GM21381 (cell line): ENCODE results near the gene TAS2R4.
"Not testable (repeated sequence)": the region's sequence is repeated elsewhere in the genome, so short reads cannot be mapped to it uniquely, and the experiment has no call there.

Experiments used
- ATAC-seq: cut with Tn5 transposase; IDR thresholded peaks from one replicate; pipeline ENCODE4 v1.9.1; 2021; ENCODE audit warnings: mild to moderate bottlenecking, moderate library complexity; ENCODE audit not compliant: unreplicated experiment

Gene TAS2R4, protein sequence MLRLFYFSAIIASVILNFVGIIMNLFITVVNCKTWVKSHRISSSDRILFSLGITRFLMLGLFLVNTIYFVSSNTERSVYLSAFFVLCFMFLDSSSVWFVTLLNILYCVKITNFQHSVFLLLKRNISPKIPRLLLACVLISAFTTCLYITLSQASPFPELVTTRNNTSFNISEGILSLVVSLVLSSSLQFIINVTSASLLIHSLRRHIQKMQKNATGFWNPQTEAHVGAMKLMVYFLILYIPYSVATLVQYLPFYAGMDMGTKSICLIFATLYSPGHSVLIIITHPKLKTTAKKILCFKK

DNA sequence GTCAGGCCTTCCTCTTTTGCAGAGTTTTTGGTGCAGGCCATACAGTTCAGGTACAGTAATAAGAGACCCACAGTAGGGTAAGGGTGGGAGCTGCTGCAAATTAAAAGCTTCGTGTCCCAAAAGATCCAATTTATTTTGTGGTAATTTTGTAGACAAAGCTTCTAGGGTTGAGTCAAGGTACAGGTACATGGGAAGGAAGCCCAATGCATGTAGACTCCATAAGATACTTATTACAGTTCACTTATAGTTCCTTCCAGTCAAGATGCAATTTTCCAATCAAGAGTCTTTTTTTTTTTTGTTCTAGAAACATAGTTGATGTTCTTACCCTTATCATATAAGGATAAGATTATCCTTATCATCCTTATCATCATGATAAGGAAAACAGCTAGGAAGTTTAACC is at the start of gene TAS2R4:
Gene TAS2R4 (plus strand): TSS at position 301 of the 400 bp plus-strand sequence. CDS start 1,815 bp downstream, outside the sequence.
- no peak for ATAC-seq

DNA sequence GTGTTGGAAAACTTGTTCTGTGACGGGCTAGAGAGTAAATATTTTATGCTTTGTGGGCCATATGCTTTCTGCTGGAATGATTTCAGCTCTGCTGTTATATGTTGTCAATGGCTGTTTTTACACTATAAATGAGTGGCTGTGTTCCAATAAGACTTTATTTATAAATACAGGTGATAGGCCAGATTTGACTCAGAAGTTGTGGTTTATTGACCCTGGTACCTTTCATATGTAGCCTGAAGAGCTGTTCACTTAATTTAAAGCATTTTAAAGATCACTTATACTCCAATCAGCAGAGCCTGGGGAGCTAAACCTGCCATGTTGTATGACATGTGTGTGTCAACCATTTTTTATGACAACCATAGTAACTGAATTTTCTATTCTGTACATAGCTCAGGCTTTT is 47.5 kb upstream of the TAS2R4 start:
- no peak for ATAC-seq

DNA sequence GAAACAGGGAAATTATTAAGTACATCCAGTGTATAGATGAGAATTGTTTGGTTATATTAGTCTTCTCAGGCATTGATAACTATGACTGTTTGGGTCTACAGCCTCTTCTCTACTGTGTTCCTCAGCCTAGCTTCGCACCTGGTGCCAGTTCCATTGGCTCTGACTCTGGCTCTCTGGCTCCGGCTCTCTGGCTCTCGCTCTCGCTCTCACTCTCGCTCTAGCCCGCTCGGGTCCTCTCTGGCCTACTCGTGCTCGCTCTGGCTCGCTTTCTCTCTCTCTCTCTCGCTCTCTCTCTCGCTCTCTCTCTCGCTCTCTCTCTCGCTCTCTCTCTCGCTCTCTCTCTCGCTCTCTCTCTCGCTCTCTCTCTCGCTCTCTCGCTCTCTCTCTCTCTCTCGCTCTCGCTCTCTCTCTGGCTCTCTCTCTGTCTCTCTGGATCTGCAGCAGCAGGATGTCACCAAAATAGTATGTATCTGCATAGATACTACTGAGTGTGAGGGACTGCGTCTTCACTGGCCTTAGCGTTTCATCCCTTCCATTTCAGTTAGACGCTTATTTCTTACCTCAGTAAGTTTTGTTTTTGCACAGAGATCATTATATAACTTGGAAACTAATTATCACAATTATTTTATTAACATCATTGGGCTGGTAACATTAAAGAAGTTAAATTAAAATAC is 44.9 kb upstream of the TAS2R4 start:
- no peak for ATAC-seq

DNA sequence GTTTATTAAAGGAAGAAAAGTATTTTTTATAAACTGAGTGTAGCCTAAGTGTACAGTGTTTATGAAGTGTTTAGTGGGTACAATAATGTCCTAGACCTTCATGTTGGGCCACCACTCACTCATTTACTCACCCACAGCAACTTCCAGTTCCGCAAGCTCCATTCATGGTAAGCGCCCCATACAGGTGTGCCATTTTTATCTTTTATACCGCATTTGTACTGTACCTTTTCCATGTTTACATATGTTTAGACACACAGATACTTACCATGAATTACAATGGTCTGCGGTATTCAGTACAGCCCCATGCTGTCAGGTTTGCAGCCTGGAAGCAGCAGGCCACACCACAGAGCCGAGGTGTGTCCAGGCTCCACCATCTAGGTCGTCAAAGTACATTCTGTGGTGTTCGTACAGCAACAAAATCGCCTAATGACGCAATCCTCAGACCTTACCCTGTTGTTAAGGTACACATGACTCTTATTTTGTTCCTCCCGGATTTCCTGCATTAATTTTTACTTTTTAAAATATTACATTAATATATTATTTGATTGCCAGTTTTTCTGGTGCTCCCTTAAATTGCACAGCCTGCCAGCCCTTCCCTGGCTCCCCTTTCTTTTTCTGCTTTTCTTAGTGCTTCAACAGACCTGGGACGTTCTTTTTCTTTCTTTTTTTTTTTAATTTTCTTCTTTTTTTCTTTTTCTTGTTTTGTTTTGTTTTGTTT is 39.2 kb upstream of the TAS2R4 start:
- no peak for ATAC-seq

DNA sequence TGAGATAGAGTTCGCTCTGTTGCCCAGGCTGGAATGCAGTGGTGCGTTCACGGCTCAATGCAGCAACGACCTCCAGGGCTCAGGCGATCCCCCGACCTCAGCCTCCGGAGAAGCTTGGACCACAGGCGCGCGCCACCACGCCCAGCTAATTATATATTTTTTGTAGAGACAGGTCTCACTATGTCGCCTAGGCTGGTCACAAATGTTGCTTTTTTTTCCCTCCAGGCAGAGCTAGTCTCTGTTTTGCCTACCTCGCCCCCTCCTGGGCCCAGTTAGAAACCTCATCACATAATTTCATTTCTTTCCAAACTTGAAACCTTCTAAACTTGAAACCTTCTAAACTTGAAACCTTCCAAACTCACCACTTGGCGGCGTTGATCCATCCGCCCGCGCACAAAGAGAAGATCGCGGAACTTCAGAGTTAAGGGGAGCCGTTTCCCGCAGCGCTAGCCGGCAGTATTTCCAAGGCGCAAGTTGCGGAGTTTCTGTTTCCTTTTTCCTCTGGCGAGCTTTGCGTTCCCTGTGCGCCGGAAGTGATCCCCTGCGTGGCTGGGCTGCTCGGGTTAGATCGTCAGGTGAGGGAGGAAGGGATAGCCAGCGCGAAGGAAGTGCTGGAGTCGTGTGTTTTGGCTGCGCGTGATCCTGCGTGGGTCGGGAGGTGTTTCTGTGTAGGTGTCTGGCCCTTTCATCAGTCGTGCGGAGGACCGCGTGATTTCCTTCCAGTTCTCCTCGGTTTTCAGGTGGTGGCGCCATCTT is 38.5 kb upstream of the TAS2R4 start, which contains the start of gene SSBP1:
Gene SSBP1 (plus strand): TSS at position 523 of the 756 bp plus-strand sequence. CDS start 809 bp downstream, outside the sequence.
- ATAC-seq, result peak; percentile 88

DNA sequence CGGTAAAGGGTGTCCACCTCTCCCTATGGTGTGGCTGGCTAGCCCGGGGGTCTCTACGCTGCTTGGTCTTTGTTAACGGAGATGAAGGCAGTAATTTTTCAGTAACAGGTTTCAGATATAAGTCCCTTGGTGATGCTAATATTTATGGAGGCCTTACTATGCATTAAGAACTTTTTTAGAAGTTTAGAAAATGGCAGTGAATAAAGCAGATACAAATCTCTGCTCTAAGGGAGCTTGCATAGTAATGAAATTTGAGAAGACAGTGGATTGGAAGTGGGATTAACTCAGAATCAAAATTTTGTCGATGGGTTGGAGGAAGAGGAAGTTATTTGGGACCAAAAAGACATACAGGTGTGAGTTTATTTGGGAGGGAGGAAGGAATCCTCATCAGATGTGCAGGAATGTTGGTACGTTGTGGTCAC is 37.9 kb upstream of the TAS2R4 start:
- no peak for ATAC-seq

DNA sequence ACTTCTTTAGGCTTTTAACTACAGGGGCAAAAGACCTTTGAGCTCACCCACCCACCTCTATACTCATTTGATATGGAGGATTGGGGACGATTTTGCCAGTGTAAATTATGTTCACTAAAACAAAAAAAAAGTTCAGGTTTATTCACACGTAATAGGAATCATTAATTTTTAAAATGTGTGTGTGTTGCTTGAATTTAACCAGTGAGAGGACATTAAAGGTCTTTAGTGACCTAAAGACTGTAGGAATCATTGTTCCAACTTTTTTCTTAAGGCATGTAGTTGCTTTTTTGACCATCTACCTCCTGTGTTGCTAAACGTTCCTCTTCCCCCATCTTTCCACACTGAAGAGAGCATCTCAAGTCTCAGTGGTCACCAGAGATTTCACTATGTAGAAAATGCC is 37.2 kb upstream of the TAS2R4 start:
- no peak for ATAC-seq

DNA sequence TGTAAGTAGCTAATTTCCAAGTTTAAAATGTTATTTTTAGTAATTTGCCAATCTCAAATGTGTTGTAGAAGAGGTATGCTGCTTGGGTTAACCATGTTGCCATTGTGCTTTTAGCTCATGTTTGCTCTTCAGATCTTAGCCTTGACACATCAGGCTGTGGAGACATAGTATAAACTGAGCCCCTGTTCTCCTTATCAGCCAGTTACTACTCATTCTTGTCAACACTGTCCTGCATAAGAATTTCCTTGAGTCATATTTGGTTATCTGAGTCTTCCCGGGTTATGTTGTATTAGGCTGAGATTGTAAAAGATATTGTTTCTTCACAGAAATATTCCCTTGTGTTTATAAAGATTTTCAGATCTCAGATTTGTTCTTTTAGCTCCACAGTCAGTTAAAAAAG is 34.2 kb upstream of the TAS2R4 start:
- ATAC-seq, result no peak

DNA sequence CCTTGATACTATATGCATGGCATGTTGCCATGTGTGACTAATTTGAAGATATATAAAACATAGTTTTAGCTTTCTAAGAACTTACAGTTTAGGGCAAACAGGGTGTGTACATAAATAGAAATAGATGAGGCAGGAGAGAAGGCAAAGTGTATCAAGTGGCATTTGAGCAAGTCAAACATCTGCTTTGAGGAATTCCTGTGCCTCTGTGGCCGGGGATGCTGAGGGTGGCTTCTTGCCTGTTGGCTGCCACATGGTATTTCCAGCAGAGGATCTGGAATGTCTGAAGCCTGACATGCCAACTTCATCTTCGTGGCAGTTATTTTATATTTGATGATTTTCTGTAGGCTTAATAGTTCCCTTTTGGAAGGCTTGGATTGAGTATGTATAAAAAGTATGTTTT is 32.3 kb upstream of the TAS2R4 start:
- no peak for ATAC-seq

DNA sequence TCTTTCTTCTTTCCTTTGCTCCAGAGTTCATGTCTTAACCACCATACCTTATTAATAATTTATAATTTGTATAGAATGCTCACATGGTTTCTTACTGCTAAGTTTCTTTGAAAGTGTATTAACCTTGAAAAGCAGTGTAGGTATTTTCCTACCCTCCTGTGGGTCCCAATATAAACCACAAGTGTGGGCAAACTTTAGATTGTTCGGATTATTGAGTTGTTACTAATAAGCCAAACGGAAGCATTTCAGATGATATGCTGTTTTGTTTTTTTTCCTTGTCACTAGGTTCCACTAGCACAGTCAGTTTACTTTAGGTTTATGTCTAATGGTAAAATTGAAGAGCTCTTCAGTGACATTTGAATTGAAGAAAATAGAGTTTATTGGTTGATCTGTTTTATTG is 28.1 kb upstream of the TAS2R4 start:
- no peak for ATAC-seq

DNA sequence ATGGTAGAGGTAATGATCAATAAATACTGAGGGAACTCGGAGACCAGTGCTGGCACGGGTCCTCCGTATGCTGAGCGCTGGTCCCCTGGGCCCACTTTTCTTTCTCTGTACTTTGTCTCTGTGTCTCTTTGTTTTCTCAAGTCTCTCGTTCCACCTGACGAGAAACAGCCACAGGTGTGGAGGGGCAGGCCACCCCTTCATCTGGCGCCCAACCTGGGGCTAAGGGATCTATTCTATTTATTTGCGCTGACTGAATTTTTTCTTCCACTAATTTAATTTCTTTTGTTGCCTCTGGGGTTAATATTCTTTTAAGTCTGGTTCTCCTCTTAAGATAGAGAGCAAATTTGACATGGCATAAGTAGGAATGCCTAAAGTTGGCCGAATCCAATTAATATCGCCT is 24.6 kb upstream of the TAS2R4 start:
- not testable (repeated sequence) for ATAC-seq

DNA sequence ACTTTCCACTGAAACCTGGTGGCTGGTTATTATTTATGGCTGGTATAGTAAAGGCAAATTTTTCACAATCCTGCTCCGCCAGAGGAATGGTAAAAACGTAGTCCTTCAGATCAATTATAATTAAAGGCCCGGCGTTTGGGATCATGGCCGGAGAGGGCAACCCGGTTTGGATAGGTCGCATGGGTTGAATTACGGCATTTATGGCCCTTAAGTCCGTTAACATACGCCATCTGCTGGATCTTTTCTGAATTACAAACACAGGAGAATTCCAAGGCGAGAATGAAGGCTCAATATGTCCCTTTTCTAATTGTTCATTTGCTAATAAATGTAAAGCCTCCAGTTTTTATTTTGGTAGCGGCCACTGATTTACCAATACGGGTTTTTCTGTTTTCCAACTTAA is 23.8 kb upstream of the TAS2R4 start:
- no peak for ATAC-seq

DNA sequence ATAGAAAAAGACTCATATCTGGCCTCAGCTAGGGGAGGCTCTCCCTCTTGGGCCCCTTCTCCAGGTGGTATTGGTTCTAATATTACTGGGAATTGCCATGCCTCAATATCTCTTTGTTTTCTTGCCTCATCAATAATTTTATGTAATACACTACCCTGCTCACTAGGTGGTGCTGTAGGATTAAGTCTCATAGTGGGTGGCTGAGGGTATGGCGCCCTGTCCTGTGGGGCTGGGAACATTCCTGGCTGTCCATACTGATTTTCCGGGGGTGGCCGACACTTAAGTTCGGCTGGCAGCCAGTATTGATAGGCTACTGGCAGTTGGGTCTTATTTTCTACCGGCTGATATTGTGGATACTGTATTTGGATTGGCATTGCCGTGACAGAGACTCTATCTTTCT is 21.5 kb upstream of the TAS2R4 start:
- no peak for ATAC-seq

DNA sequence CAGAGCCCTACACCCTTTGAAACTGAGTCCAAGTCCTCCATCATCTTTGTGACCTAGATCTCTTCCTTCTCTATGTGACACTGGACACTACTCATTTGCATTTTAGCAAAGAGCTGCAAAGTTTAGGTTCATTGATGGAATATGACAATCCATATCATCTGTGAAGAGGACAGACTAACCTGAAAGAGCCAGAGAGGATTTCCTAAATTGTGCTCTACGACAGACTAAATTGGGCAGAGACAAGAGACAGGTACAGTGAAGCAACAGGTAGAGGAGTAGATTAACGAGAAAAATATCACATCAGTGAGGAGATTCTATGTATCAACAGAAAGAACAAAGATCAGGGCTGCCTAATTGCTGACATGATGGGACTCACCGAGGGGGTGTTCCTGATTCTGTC is 12.7 kb upstream of the TAS2R4 start, which contains the start of gene TAS2R3:
Gene TAS2R3 (plus strand): TSS at position 301 of the 400 bp plus-strand sequence. CDS start 62 bp downstream, at position 363.
- ATAC-seq, result no peak

DNA sequence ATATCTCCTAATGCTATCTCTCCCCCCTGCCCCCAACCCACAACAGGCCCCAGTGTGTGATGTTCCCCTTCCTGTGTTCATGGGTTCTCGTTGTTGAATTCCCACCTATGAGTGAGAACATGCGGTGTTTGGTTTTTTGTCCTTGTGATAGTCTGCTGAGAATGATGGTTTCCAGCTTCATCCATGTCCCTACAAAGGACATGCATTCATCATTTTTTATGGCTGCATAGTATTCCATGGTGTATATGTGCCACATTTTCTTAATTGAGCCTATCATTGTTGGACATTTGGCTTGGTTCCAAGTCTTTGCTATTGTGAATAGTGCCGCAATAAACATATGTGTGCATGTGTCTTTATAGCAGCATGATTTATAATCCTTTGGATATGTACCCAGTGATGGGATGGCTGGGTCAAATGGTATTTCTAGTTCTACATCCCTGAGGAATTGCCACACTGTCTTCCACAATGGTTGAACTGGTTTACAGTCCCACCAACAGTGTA is 6.3 kb upstream of the TAS2R4 start:
- ATAC-seq, result not testable (repeated sequence)

DNA sequence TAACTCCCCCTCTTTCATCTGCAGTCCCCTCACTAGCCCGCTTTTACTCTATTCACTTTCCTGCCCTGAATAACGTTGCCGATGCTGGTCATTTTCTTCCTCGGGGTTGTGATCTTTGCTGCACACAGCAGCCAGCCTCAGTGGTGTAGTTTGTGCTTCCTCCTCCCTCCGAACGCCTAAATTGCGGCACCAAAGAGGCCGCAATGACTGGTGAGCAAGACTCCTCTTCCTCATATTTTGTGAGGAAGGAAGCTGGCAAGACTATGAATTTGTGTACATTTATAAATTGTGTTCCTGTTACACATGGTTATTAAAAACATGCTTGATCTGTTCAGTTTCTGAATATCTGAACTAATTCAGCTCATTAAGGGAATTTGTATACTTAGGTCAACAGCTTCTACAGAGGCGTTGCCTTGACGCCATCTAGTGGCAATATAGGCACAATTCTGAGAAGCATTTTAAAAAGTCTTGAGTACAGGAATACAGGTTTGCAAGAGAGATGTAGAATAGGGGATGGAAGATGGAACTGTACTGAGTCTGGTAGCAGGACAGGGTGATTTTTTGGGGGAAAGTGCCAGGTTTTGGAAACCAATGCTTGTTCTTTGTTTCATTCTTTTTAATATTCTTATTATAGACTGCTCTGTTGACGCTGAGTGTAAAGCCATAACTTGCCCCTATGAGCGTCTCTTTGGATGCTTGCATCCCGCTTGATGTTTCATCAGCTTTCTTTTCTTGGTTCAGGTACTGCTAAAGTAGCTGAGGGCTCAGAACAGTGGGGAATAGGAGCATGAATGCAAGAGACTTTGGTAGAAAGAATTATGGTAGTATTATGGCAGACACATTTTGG is 9.5 kb downstream of the TAS2R4 start:
- no peak for ATAC-seq

DNA sequence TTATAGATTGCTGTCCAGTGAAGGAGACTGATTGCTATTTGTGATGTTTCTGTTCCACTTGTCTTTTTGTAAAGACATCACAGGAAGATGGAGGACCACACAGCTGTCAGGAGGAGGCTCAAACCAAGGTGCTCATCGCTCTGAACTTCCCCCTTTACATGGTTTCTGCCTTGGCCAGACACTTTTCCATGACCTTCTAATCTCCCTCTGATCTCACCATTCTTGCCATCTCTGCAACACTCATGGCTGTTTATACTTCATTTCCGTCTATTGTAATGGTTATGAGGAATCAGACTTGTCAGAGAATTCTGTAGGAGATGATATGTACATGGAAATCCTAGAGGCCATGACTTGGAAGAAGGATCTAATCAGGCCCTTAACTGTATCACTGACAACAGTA is 11.8 kb downstream of the TAS2R4 start:
- no peak for ATAC-seq

DNA sequence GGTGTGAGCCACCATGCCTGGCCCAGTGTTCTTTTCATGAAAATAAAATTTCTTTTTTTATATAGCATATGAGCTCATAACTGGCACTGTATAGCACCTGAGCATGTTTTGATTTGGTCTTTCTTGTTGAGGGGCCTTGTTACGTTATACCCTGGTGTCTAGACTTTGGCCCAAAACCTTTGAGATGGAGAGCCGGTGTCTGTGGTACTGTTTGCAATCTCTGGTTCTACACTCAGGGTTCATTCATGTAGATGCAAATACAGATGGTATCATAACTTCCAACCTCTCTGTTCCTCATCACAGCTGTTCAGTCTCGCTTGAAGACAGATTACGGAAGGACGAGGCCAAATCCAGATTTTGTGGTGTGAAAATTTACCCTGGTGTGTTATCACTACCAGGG is 13.4 kb downstream of the TAS2R4 start, which contains the start of gene TAS2R5:
Gene TAS2R5 (plus strand): TSS at position 301 of the 400 bp plus-strand sequence. CDS start 145 bp downstream, outside the sequence.
- no peak for ATAC-seq

DNA sequence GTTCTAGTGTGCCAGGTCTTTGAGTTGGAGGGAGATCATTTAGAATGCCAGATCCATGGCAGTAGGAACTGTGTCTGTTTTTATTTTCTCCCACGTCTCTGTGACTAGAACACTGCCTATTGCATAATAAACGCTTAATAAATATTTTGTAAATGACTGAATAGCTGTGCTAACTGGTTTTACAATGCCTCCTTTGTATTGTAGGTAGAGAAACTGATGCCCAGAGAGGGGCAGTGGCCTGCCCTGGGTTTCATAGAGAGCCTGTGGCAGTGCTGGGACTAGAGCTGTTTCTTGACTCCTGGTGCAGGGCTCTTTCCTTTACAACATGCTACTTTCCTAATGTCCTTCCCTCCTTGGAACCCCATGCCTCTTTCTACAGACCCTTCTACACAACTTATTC is 16.1 kb downstream of the TAS2R4 start:
- no peak for ATAC-seq

DNA sequence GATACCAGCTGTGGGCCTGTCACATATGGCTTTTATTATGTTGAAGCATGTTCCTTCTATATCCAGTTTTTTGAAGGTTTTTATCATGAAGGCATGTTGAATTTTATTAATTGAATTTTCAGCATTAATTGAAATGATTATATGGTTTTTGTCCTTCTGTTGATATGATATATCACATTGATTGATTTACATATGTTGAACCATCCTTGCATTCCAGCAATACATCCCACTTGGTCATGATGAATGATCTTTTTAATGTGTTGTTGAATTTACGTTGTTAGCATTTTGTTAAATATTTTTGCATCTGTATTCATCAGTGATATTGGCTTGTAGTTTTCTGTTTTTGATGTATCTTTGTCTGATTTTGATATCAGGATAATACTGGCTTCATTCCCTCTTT is 43.6 kb downstream of the TAS2R4 start:
- ATAC-seq, result no peak
